Measurements from ENCODE around the gene CD160. TPM values are rescaled to one million over a fixed set of nuclear protein-coding genes. Genes with fewer than 3 reads are reported as not detected.

The CD160 gene
- total and polyA plus RNA-seq, 4 donors: 0.21 to 0.63 (median 0.52) TPM

GRCh38 chr1:145773423-145773822 lies 54.1 kb downstream of the CD160 start:
- WGBS, 2 donors: 94 to 96% methylated on average over 1 of the region's 1 CpG
- ATAC-seq (ENCODE audit: insufficient read depth, low FRiP score) (no peak), DNase-seq (peak in 2 of 3 donors; percentile 4 to 18)
- no peak for TF ChIP-seq CTCF (IDR thresholded peaks at IDR 0.05; ENCODE audit: control extremely low read depth, extremely low read depth)
- H3K36me3 ChIP-seq (ENCODE audit: control insufficient read depth in 4 of 4, insufficient read depth in 4 of 4, low read length in 4 of 4): peaks cover 7 to 17% (median 11%) of the 10 kb centered on the region in 4 donors
- H3K27ac ChIP-seq (ENCODE audit: low read depth in 1 of 2, low read length in 1 of 2): no peak overlapping the region
- no peak overlapping the region for H3K9ac ChIP-seq (ENCODE audit: insufficient read depth in 1 of 2, low read length in 2 of 2)
- H3K4me1 ChIP-seq (ENCODE audit: control insufficient read depth in 5 of 5, insufficient read depth in 5 of 5, low read length in 5 of 5): peaks cover 0 to 6% (median 0%) of the 10 kb centered on the region in 5 donors
- no peaks in the 10 kb centered on the region for H3K27me3 ChIP-seq (ENCODE audit: control insufficient read depth in 3 of 3, insufficient read depth in 3 of 3, low read length in 2 of 3)
- H3K4me3 ChIP-seq: no peak overlapping the region
- H3K9me3 ChIP-seq (ENCODE audit: control insufficient read depth in 4 of 4, insufficient read depth in 3 of 4, low read length in 3 of 4): no peaks in the 10 kb centered on the region

- 88 to 95% methylated on average over 1 of the region's 1 CpG for WGBS, 2 donors
- H3K9ac ChIP-seq (ENCODE audit: insufficient read depth in 1 of 2, low read length in 2 of 2): no peak overlapping the region
- H3K27me3 ChIP-seq (ENCODE audit: control insufficient read depth in 3 of 3, insufficient read depth in 3 of 3, low read length in 2 of 3): no peaks in the 10 kb centered on the region
- peak overlapping the region in 1 of 2 donors; percentile 16 for H3K27ac ChIP-seq (ENCODE audit: low read depth in 1 of 2, low read length in 1 of 2)
- H3K4me3 ChIP-seq: no peak overlapping the region
- H3K36me3 ChIP-seq (ENCODE audit: control insufficient read depth in 4 of 4, insufficient read depth in 4 of 4, low read length in 4 of 4): peaks cover under 1 to 6% (median 4%) of the 10 kb centered on the region in 4 donors
- peaks cover 0 to 12% (median 0%) of the 10 kb centered on the region in 5 donors for H3K4me1 ChIP-seq (ENCODE audit: control insufficient read depth in 5 of 5, insufficient read depth in 5 of 5, low read length in 5 of 5)
- no peaks in the 10 kb centered on the region for H3K9me3 ChIP-seq (ENCODE audit: control insufficient read depth in 4 of 4, insufficient read depth in 3 of 4, low read length in 3 of 4)
- TF ChIP-seq CTCF (IDR thresholded peaks at IDR 0.05; ENCODE audit: control extremely low read depth, extremely low read depth): no peak
- no peak for ATAC-seq (ENCODE audit: insufficient read depth, low FRiP score)
- DNase-seq: no peak
These were observed 58.3 kb downstream of the CD160 start for GRCh38 chr1:145777357-145778145.

GRCh38 chr1:145778146-145778540 lies 58.8 kb downstream of the CD160 start:
- Histone ChIP-seq H3K27me3 (ENCODE audit: control insufficient read depth in 3 of 3, insufficient read depth in 3 of 3, low read length in 2 of 3) (no peaks in the 10 kb centered on the region), H3K9me3 (ENCODE audit: control insufficient read depth in 4 of 4, insufficient read depth in 3 of 4, low read length in 3 of 4) (no peaks in the 10 kb centered on the region), H3K36me3 (ENCODE audit: control insufficient read depth in 4 of 4, insufficient read depth in 4 of 4, low read length in 4 of 4) (peaks cover 0 to 6% (median 4%) of the 10 kb centered on the region in 4 donors), H3K4me1 (ENCODE audit: control insufficient read depth in 5 of 5, insufficient read depth in 5 of 5, low read length in 5 of 5) (peaks cover 0 to 12% (median 0%) of the 10 kb centered on the region in 5 donors), H3K27ac (ENCODE audit: low read depth in 1 of 2, low read length in 1 of 2) (peak overlapping the region in 1 of 2 donors; percentile 16), H3K9ac (ENCODE audit: insufficient read depth in 1 of 2, low read length in 2 of 2) (no peak overlapping the region), H3K4me3 (no peak overlapping the region)
- no peak for TF ChIP-seq CTCF (IDR thresholded peaks at IDR 0.05; ENCODE audit: control extremely low read depth, extremely low read depth)
- no peak for DNase-seq
- ATAC-seq (ENCODE audit: insufficient read depth, low FRiP score): no peak
- 93 to 98% methylated on average over 1 of the region's 1 CpG for WGBS, 2 donors

All from lung (tissue), 12 donors.